Measurements from ENCODE around the gene ALPG.

ALPG gene

GRCh38 chr2:232411901-232412629, 5.4 kb downstream of the ALPG start:
- TF ChIP-seq, protein P1, sequence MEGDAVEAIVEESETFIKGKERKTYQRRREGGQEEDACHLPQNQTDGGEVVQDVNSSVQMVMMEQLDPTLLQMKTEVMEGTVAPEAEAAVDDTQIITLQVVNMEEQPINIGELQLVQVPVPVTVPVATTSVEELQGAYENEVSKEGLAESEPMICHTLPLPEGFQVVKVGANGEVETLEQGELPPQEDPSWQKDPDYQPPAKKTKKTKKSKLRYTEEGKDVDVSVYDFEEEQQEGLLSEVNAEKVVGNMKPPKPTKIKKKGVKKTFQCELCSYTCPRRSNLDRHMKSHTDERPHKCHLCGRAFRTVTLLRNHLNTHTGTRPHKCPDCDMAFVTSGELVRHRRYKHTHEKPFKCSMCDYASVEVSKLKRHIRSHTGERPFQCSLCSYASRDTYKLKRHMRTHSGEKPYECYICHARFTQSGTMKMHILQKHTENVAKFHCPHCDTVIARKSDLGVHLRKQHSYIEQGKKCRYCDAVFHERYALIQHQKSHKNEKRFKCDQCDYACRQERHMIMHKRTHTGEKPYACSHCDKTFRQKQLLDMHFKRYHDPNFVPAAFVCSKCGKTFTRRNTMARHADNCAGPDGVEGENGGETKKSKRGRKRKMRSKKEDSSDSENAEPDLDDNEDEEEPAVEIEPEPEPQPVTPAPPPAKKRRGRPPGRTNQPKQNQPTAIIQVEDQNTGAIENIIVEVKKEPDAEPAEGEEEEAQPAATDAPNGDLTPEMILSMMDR (IDR thresholded peaks at IDR 0.05; ENCODE audit: low read depth, low read length, missing control alignments): no peak
- no peak overlapping the region for H3K4me3 ChIP-seq (replicated peaks; ENCODE audit: low read depth, low read length)
- DNase-seq (ENCODE audit: extremely low read depth, low read depth): no peak

GRCh38 chr2:232412986-232413385, 6.3 kb downstream of the ALPG start:
- H3K4me3 ChIP-seq (replicated peaks; ENCODE audit: low read depth, low read length): no peak overlapping the region
- TF ChIP-seq, protein P1 (IDR thresholded peaks at IDR 0.05; ENCODE audit: low read depth, low read length, missing control alignments): no peak
- DNase-seq (ENCODE audit: extremely low read depth, low read depth): no peak

DNA sequence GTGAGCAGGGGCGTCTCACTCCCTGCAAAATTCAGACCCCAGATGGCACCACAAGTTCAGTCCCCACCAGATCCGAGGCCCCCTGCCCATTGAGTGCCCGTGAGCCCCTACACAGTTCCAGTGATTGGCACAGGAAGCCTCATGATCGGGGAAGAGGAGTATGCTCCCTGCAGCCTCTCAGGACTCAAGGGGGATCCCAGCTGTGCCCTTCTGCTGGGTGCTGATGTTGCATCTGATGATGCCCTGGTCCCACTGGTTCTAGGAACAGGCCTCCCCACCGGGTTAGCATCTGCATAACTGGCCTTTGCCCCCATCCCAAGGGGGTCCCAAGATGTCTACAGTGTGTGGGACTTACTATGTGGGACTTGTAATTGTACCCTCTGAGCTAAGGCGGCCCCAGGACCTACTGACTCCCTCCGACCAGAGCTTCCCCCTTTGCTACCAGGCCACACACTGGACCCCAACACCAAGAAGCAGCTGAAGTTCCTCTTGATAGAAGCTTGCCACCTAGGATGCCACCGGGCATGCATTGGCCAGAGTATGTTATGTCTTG, 8.6 kb downstream of the ALPG start:
- no peak for DNase-seq (ENCODE audit: extremely low read depth, low read depth)
- TF ChIP-seq, protein P1 (IDR thresholded peaks at IDR 0.05; ENCODE audit: low read depth, low read length, missing control alignments): no peak
- H3K4me3 ChIP-seq (replicated peaks; ENCODE audit: low read depth, low read length): no peak overlapping the region

DNA sequence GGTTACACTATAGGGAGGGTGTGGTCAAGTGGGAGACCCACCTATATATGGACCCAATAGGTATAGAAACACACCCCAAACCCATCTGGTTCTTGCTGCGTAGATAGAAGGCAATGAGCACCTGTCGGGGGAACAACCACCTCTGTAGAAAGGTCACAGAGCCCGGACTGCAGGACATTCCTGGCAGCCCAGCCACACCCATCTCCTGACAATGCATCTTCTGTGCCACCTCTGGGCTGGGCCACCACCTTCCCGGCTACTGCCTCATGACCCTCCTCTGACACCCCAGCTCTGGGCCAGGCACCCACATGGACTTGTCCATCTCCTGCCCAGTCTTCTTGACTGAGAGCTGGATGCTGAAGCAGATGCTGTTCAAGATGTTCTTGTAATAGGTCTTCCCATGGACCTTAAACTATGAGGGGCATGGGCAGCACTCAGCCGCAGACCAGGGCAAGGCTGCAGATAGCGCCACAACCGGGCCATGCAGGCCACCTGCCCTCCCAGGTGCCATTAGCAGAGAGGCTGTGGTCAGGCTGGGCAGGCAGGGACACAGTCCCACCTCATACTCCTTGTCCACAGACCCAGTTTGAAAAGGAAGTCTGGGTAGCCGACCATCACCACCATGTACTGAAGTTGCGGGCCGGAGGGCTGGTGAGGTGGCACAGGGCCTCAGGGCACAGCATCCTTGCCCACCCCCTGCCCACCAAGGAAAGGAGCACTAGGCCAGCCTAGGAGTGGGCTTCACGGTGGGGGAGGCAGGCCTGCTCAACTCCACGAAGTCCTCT, 9.3 kb downstream of the ALPG start:
- DNase-seq (ENCODE audit: extremely low read depth, low read depth): no peak
- no peak overlapping the region for H3K4me3 ChIP-seq (replicated peaks; ENCODE audit: low read depth, low read length)
- TF ChIP-seq, protein P1 (IDR thresholded peaks at IDR 0.05; ENCODE audit: low read depth, low read length, missing control alignments): no peak

- TF ChIP-seq, protein P1 (IDR thresholded peaks at IDR 0.05; ENCODE audit: low read depth, low read length, missing control alignments): no peak
- H3K4me3 ChIP-seq (replicated peaks; ENCODE audit: low read depth, low read length): no peak overlapping the region
- DNase-seq (ENCODE audit: extremely low read depth, low read depth): no peak
Observed at GRCh38 chr2:232416521-232417470, 10.2 kb downstream of the ALPG start.

- no peak overlapping the region for H3K4me3 ChIP-seq (replicated peaks; ENCODE audit: low read depth, low read length)
- TF ChIP-seq, protein P1 (IDR thresholded peaks at IDR 0.05; ENCODE audit: low read depth, low read length, missing control alignments): no peak
- no peak for DNase-seq (ENCODE audit: extremely low read depth, low read depth)
Observed at GRCh38 chr2:232417489-232417888, 10.8 kb downstream of the ALPG start.
